ENCODE data around the gene ICAM3. TPM values are rescaled to one million over a fixed set of nuclear protein-coding genes. Genes with fewer than 3 reads are reported as not detected.
"Not testable (repeated sequence)": the region's sequence is repeated elsewhere in the genome, so short reads cannot be mapped to it uniquely, and the experiment has no call there.

Gene ICAM3, protein sequence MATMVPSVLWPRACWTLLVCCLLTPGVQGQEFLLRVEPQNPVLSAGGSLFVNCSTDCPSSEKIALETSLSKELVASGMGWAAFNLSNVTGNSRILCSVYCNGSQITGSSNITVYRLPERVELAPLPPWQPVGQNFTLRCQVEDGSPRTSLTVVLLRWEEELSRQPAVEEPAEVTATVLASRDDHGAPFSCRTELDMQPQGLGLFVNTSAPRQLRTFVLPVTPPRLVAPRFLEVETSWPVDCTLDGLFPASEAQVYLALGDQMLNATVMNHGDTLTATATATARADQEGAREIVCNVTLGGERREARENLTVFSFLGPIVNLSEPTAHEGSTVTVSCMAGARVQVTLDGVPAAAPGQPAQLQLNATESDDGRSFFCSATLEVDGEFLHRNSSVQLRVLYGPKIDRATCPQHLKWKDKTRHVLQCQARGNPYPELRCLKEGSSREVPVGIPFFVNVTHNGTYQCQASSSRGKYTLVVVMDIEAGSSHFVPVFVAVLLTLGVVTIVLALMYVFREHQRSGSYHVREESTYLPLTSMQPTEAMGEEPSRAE
- 3.4 and 8.6 TPM in 2 replicates for total RNA-seq (2014; rRNA removed; shearing (Covaris generic))
- polyA plus RNA-seq (2016; fragmentation: Nextera tagmentation; extraction: Ambion mirVana) = 23.1 and 23.4 TPM in 2 replicates

DNA sequence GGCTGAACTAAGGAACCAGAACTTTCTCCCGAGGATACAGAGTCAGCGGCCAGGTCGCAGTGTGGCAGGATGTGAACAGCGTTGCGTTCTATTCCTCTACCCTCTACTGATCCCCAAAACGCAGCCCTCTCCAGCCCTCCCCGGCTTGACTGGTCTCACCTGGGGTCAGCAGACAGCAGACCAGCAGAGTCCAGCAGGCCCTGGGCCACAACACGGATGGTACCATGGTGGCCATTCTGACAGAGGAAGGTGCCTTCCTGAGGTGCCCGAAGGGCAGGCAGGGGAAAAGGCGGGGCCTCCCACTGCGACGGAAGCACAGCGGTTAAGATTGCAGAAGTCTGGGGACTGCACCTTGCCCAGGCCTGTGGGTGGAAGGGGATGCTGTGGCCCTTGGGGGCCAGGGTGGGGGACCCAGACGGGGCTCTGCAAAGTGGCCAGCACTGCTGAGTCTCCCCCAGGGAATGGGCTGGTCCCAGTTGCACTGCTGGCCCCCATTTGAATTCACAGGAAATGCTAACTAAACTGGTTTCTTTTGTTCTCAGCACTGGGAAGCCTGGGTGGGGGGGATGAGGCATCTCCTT, at the start of gene ICAM3:
ICAM3 (minus strand) TSS at position 245 of the 581 bp plus-strand sequence; CDS start at position 235, 10 bp downstream.
- no peak within 1 kb of the TSS for H3K9ac ChIP-seq
- no peak for TF ChIP-seq EZH2 (IDR thresholded peaks at IDR 0.05; ENCODE audit: insufficient read depth, poor library complexity, severe bottlenecking)
- TF ChIP-seq EZH2phosphoT487 (IDR thresholded peaks at IDR 0.05; ENCODE audit: insufficient read depth, low read depth) = no peak
- H2AFZ ChIP-seq = no peak within 1 kb of the TSS
- no peaks in the 10 kb centered on the region for H3K9me2 ChIP-seq (ENCODE audit: insufficient read depth)
- H3K4me3 ChIP-seq = no peak within 1 kb of the TSS
- in situ Hi-C loops (cut with MboI) = no loop called here
- no peaks in the 10 kb centered on the region for H3K4me1 ChIP-seq (ENCODE audit: insufficient read depth)
- H3F3A ChIP-seq (ENCODE audit: insufficient read depth) = no peaks in the 10 kb centered on the region
- H3K36me3 ChIP-seq (ENCODE audit: low read depth) = no peaks in the 10 kb centered on the region
- no peaks in the 10 kb centered on the region for H3K9me3 ChIP-seq (ENCODE audit: low read depth)
- H3K27ac ChIP-seq = no peak within 1 kb of the TSS
- no peak for DNase-seq
- H3K4me2 ChIP-seq (ENCODE audit: unreplicated experiment) = no peak within 1 kb of the TSS
- no peaks in the 10 kb centered on the region for H4K20me1 ChIP-seq (ENCODE audit: insufficient read depth)
- WGBS, 2 experiments (ENCODE audit: low coverage in 1 of 2, low lambda C conversion rate in 2 of 2, missing lambda C conversion rate in 2 of 2) = 74 to 78% methylated on average over 12 to 14 of the region's 14 CpGs
- H3K27me3 ChIP-seq (replicated peaks; ENCODE audit: insufficient read depth) = no peaks in the 10 kb centered on the region
- no peaks in the 10 kb centered on the region for H3K79me2 ChIP-seq (ENCODE audit: insufficient read depth)

DNA sequence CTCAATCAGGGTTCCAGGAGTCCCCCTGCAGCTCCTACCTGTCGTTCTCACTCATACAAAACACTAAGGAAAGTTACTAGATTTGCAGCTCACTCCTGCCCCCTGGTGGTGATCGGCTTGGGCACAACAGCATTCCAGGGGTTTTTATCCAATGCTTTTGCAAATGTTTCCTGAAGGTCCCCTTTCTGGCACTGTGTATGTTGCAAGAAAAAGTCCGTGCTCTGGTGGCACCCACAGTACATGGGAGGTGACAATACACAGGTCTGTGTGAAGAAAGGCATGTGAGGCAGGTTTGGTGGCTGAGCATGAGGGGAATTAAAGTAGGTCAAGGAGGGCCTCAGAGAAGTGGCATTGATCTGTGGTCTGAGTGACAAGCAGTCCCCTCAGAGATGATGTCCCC, 49.5 kb upstream of the ICAM3 start:
- Histone ChIP-seq H3K9me3 (ENCODE audit: low read depth) (no peaks in the 10 kb centered on the region), H2AFZ (no peak overlapping the region), H3K36me3 (ENCODE audit: low read depth) (peaks cover 6% of the 10 kb centered on the region; the same call in 1 of the 2 replicates), H4K20me1 (ENCODE audit: insufficient read depth) (no peaks in the 10 kb centered on the region), H3K27me3 (replicated peaks; ENCODE audit: insufficient read depth) (no peaks in the 10 kb centered on the region), H3K4me1 (ENCODE audit: insufficient read depth) (no peaks in the 10 kb centered on the region), H3K4me3 (no peak overlapping the region), H3K27ac (no peak overlapping the region), H3K9ac (no peak overlapping the region), H3F3A (ENCODE audit: insufficient read depth) (0 out of 2 replicates have a peak, but pooled peaks cover 6% of the 10 kb centered on the region), H3K4me2 (ENCODE audit: unreplicated experiment) (no peak overlapping the region), H3K9me2 (ENCODE audit: insufficient read depth) (no peaks in the 10 kb centered on the region), H3K79me2 (ENCODE audit: insufficient read depth) (no peaks in the 10 kb centered on the region)
- peak; percentile 73 for DNase-seq
- TF ChIP-seq EZH2phosphoT487 (IDR thresholded peaks at IDR 0.05; ENCODE audit: insufficient read depth, low read depth) = no peak
- in situ Hi-C loops (cut with MboI) = loop anchor here (5.0 to 25.0 kb wide), 2 partner anchors 117 to 452 kb away; partner anchors contain the start of genes ICAM1 and OLFM2
- 0 to 2% methylated on average over 3 of the region's 3 CpGs for WGBS, 2 experiments (ENCODE audit: low coverage in 1 of 2, low lambda C conversion rate in 2 of 2, missing lambda C conversion rate in 2 of 2)

DNA sequence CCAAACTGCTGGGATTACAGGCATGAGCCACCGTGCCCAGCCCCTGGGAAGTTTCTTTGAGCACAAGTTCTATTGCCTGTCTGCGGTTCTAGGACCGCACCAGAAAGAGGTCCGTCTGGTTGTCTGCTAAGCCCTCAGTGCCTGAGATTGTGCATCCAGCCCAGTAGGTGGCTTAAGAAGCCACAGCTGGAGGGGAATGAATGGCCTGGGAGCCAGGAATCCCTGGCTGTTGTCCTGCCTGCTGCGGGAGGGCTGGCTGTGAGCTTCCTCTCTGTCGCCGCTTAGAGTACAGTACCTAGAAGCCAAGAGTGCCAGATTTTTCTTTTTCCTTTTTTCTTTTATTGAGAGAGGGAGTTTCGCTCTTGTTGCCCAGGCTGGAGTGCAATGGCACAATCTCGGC, 45.2 kb upstream of the ICAM3 start:
- no peaks in the 10 kb centered on the region for H3K36me3 ChIP-seq (ENCODE audit: low read depth)
- DNase-seq = no peak
- H3K4me1 ChIP-seq (ENCODE audit: insufficient read depth) = no peaks in the 10 kb centered on the region
- no peak overlapping the region for H2AFZ ChIP-seq
- H4K20me1 ChIP-seq (ENCODE audit: insufficient read depth) = no peaks in the 10 kb centered on the region
- no peak overlapping the region for H3K4me2 ChIP-seq (ENCODE audit: unreplicated experiment)
- H3K9me3 ChIP-seq (ENCODE audit: low read depth) = no peaks in the 10 kb centered on the region
- no peak for TF ChIP-seq EZH2 (IDR thresholded peaks at IDR 0.05; ENCODE audit: insufficient read depth, poor library complexity, severe bottlenecking)
- no peak for TF ChIP-seq EZH2phosphoT487 (IDR thresholded peaks at IDR 0.05; ENCODE audit: insufficient read depth, low read depth)
- H3K9me2 ChIP-seq (ENCODE audit: insufficient read depth) = no peaks in the 10 kb centered on the region
- H3K9ac ChIP-seq = no peak overlapping the region
- no peak overlapping the region for H3K27ac ChIP-seq
- no peaks in the 10 kb centered on the region for H3K27me3 ChIP-seq (replicated peaks; ENCODE audit: insufficient read depth)
- in situ Hi-C loops (cut with MboI) = loop anchor here (25.0 kb wide), 1 partner anchor 447 kb away; the partner anchor contains the start of gene OLFM2
- peaks cover 8% of the 10 kb centered on the region for H3K79me2 ChIP-seq (ENCODE audit: insufficient read depth)
- H3F3A ChIP-seq (ENCODE audit: insufficient read depth) = no peaks in the 10 kb centered on the region
- WGBS, 2 experiments (ENCODE audit: low coverage in 1 of 2, low lambda C conversion rate in 2 of 2, missing lambda C conversion rate in 2 of 2) = 85 to 87% methylated on average over 9 of the region's 9 CpGs
- H3K4me3 ChIP-seq = no peak overlapping the region

DNA sequence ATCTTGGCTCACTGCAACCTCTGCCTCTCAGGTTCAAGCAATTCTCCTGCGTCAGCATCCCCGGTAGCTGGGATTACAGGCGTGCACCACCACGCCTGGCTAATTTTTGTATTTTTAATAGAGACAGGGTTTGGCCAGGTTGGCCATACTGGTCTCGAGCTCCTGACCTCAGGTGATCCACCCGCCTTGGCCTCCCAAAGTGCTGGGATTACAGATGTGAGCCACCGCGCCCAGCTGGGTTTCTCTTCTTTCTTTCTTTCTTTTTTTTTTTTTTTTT, 43.7 kb upstream of the ICAM3 start:
- not testable (repeated sequence) for H2AFZ ChIP-seq; H3K36me3 ChIP-seq (ENCODE audit: low read depth); H3K4me3 ChIP-seq; DNase-seq; H3K4me2 ChIP-seq (ENCODE audit: unreplicated experiment); H3K9ac ChIP-seq; H3K4me1 ChIP-seq (ENCODE audit: insufficient read depth); H4K20me1 ChIP-seq (ENCODE audit: insufficient read depth); H3K9me3 ChIP-seq (ENCODE audit: low read depth); H3K27me3 ChIP-seq (replicated peaks; ENCODE audit: insufficient read depth); H3K27ac ChIP-seq; H3K9me2 ChIP-seq (ENCODE audit: insufficient read depth); H3F3A ChIP-seq (ENCODE audit: insufficient read depth)
- 86 to 94% methylated on average over 6 to 8 of the region's 8 CpGs for WGBS, 2 experiments (ENCODE audit: low coverage in 1 of 2, low lambda C conversion rate in 2 of 2, missing lambda C conversion rate in 2 of 2)
- peaks cover 11% of the 10 kb centered on the region for H3K79me2 ChIP-seq (ENCODE audit: insufficient read depth)
- in situ Hi-C loops (cut with MboI) = loop anchor here (25.0 kb wide), 1 partner anchor 446 kb away; the partner anchor contains the start of gene OLFM2
